CD4-positive, alpha-beta T cell treated with Interleukin-15 for 1 hour (primary cell): ENCODE results near the gene ZBTB21.

Experiments
- DNase-seq: peaks from one replicate; pipeline ENCODE4 v3.0.0-alpha.2; 2020

The ZBTB21 gene

GRCh38 chr21:42009831-42010506 lies at the start of gene ZBTB21:
ZBTB21 (minus strand) TSS chr21:42010360; CDS start chr21:41994095, 16,265 bp downstream.
- DNase-seq: peak; percentile 98

GRCh38 chr21:42059721-42060120 lies 49.6 kb upstream of the ZBTB21 start:
- no peak for DNase-seq

GRCh38 chr21:42059141-42059540 lies 49.0 kb upstream of the ZBTB21 start:
- no peak for DNase-seq

GRCh38 chr21:42058631-42059111 lies 48.5 kb upstream of the ZBTB21 start:
- DNase-seq: no peak

- no peak for DNase-seq
Measured at GRCh38 chr21:42057851-42058437, 47.8 kb upstream of the ZBTB21 start.

- DNase-seq: no peak
Measured at GRCh38 chr21:42056996-42057689, 47.0 kb upstream of the ZBTB21 start.

GRCh38 chr21:42056468-42056867 lies 46.3 kb upstream of the ZBTB21 start:
- no peak for DNase-seq

GRCh38 chr21:42055425-42055824 lies 45.3 kb upstream of the ZBTB21 start:
- DNase-seq: no peak

- DNase-seq: no peak
Measured at GRCh38 chr21:42051788-42052187, 41.6 kb upstream of the ZBTB21 start.

- DNase-seq: no peak
Measured at GRCh38 chr21:42049578-42050430, 39.6 kb upstream of the ZBTB21 start.

- no peak for DNase-seq
Measured at GRCh38 chr21:42048870-42049577, 38.9 kb upstream of the ZBTB21 start.

GRCh38 chr21:42047821-42048613 lies 37.9 kb upstream of the ZBTB21 start:
- no peak for DNase-seq

- no peak for DNase-seq
Measured at GRCh38 chr21:42044871-42045495, 34.8 kb upstream of the ZBTB21 start.

GRCh38 chr21:42043961-42044360 lies 33.8 kb upstream of the ZBTB21 start:
- no peak for DNase-seq

GRCh38 chr21:42043201-42043895 lies 33.2 kb upstream of the ZBTB21 start:
- DNase-seq: no peak

- DNase-seq: no peak
Measured at GRCh38 chr21:42042651-42043050, 32.5 kb upstream of the ZBTB21 start.

- peak; percentile 2 for DNase-seq
Measured at GRCh38 chr21:42041711-42042110, 31.6 kb upstream of the ZBTB21 start.

GRCh38 chr21:42041246-42041645 lies 31.1 kb upstream of the ZBTB21 start:
- no peak for DNase-seq

GRCh38 chr21:42040411-42041180 lies 30.4 kb upstream of the ZBTB21 start:
- no peak for DNase-seq
